ENCODE results near the gene RAB11FIP5.

The RAB11FIP5 gene

GRCh38 chr2:73035899-73036711 is 76.6 kb downstream of the RAB11FIP5 start:
- DNase-seq: peak in 43 of 58 donors; percentile 16 to 86 (median 56)

- no peak for DNase-seq
Observed at GRCh38 chr2:73034661-73035375, 77.9 kb downstream of the RAB11FIP5 start.

GRCh38 chr2:73033766-73034381 is 78.9 kb downstream of the RAB11FIP5 start:
- no peak for DNase-seq

- no peak for DNase-seq
Observed at GRCh38 chr2:73033142-73033765, 79.5 kb downstream of the RAB11FIP5 start.

- DNase-seq: no peak
Observed at GRCh38 chr2:73032702-73033097, 80.0 kb downstream of the RAB11FIP5 start.

- no peak for DNase-seq
Observed at GRCh38 chr2:73031725-73032701, 80.7 kb downstream of the RAB11FIP5 start.

GRCh38 chr2:73031095-73031678 is 81.6 kb downstream of the RAB11FIP5 start:
- DNase-seq: no peak

GRCh38 chr2:73028841-73029240 is 83.9 kb downstream of the RAB11FIP5 start:
- DNase-seq: peak in 15 of 58 donors; percentile 19 to 57 (median 36)

GRCh38 chr2:73027340-73027739 is 85.4 kb downstream of the RAB11FIP5 start:
- DNase-seq: no peak

GRCh38 chr2:73023497-73023896 is 89.3 kb downstream of the RAB11FIP5 start:
- DNase-seq: no peak

Data from anterior cingulate cortex (tissue), 58 donors.